Activated T-cell treated with anti-CD3 and anti-CD28 coated beads for 4 hours (primary cell): ENCODE measurements around the gene ABHD5.

Experiments
- DNase-seq: peaks from one replicate; pipeline ENCODE4 v3.0.0-alpha.2; 2020

ABHD5 gene

DNA sequence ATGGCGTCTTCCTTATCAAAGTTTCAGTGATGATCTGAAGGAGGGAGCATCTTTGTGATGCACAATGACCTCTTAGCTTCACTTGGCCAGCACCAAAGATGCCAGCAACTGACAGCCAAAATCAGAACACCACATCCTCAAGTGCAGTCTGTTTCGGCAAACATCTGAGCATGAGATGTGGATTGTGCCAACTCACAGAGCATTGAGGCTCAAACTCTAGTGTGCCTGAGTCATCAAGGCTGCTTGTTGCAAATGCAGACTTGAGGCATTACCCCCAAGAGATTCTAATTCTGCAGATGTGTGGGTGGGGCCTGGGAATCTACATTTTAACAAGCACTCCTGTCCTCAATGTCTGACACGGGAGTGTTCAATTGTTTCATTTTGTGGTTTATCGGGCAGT is 35.8 kb downstream of the ABHD5 start:
- no peak for DNase-seq

DNA sequence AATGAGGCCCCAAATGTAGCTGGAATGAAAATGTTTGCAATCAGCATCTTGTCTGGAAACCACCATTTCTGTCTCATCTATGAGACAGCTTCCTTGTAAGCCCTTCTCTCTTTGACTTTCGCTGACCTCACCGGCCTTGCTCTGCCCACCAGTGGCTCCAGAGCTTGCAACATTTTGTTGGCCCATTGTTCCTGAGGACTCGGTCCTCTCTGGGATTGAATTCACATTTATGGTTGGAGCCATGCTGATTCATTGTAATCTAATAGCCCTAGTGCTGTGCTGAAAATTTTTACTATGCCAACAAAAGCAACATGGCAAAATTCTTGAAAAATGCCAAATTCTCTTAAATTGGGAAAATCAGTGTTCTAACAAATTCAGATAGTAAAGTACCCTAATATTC is 37.2 kb downstream of the ABHD5 start:
- no peak for DNase-seq

DNA sequence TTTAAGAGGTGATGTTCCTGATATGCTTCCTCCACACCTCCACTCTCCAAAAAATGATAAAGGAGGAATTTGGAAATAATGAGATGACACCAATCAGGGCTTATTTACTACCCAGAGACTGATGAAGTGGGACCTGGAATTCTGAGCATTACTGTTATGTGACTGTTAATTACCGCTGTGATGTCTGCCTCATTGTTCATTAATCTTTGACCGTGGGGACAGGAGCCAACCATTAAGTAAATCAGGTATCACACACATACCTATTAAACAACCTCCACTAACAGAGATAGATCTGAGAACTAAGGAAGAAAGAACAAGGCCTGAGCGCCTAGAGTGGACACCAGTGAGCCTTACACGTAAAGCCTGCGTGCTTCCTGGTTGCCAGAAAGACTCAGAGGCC is 37.7 kb downstream of the ABHD5 start:
- DNase-seq = no peak

DNA sequence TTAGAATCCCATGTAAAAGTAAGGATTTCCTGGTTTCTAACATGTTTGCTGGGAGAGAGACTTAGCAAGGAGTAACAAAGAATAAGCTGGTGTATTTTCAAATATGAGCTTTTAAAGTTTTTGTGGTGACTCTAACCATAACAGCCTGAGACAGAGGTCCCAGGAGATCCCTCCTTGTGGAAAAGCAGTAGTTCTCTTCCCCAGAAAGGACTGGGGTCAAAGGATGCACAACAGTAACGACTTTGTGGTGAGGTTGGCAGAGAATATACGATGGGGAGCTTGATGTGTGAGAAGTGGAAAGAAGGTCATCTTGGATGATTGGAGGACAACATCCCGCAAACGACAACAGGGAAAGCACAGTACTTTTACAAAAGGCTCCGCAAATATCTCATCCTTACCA is 38.2 kb downstream of the ABHD5 start:
- DNase-seq = no peak

DNA sequence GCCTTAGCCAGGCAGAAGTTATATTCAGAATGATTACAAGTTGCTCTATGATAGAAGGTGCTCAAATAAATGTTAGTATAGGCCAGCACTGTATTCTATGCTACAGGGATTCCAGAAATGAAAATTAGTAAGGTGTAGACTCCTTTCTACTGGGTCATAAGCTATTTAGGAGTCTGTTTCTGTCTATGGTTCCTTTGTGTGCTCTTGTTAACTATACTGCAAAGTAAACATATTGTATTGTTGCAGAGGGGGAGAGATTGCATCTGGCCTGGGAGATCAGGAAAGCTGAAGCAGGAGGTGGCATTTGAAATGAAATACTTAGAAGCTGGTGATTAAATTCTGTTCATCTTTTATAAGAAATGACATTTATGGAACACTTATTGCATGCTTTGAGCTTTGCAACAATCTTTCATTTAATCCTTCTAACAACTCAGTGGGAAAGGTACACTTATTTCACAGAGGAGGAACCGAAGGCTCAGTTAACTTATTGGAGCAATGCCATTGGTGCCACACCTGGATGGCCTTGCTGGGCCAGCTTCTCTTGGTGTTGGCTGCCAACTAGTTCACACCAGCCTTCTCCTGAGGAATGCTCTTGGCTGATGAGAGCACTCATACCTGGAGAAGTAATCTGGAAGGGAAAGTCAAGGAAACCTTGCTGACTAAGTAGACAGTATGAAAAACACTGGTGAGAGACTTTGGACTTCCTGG is 39.1 kb downstream of the ABHD5 start:
- DNase-seq = no peak

DNA sequence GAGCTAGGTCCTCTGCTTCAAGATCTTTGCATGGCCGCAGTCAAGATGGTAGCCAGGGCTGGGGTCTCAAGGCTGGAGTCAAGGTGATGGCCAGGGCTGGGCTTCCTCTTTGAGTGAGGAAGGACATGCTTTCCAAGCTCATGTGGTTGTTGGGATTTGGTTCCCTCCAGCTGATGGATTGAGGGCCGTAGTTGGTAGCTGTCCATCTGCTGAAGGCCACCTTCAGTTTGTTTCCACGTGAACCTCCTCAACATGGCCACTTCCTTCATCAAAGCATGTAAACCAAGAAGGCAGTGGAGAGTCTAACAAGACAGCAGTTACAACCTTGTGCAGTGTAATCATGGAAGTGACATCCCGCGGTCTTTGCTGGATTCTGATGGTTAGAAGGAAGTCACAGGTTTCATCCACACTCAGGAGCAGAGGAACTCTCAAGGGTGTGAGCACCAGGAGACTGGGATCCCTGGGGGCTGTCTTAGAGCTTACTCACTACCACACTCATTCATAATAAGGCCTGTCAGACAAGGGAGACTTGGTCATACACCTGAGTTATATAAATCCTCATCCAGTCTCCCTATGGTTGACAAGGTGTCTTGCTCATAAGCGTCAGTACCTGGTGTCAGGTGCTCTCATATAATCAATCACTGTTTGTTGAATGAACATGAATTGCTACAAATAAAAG is 42.1 kb downstream of the ABHD5 start:
- no peak for DNase-seq

DNA sequence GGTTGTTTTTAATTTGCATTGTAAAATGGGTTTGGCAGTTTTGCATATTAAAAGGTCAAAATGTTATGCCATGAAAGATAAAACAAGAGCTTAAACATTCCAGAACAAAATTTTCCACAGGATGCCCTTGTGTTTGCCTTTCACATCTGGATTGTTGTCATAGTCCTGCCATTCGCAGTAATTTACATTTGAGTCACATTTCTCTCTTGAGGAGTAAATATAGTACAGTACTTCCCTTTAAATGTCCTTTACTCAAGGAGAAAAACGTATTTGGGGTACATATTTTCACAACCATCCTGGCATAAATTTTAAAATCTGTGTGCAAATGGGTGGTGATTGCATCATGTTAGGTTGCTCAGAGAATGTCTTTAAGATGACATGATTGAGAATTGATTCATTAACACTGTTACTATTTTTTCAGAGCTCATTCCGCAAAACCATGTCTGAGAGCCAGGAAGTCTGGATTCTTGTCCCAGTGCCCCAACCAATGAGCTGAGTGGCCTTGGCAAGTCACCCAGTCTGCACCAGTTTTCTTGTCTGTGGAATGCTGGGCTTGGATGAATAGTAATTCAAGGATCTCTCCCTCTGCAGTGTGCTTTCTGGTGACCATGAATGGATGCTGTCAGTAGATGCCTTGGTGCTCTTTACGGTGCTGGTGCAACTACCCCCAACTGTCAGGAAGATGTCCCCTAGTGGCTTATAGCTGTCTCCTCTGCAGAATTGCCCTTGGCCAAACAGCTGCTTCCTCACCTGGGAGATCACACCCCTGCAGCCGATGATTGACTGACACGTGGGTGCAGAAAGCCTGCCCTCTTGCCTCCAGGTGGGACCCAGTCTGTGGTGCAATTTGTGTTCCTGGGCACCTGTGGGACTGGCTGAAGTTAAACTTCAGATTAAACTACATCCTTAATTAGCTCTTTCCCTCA is 43.0 kb downstream of the ABHD5 start:
- DNase-seq = no peak

DNA sequence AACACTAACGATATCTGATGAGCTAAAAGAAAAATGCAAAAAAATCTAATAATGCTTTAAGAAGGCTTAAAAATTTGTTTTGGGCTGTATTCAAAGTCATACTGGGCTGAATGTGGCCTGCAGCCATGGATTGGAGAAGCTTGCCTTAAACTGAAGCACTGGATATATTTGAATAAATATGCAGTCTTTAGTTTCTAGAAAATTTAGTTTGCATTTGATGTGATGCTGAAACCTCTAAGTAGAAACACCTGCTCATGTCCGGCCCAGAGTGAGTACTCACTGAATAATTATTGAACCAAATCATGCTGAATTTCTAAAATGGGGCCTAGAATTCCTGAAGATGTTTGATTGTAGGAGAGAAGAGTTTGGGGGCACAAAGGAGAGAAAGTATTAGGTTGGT is 43.9 kb downstream of the ABHD5 start:
- DNase-seq = no peak

DNA sequence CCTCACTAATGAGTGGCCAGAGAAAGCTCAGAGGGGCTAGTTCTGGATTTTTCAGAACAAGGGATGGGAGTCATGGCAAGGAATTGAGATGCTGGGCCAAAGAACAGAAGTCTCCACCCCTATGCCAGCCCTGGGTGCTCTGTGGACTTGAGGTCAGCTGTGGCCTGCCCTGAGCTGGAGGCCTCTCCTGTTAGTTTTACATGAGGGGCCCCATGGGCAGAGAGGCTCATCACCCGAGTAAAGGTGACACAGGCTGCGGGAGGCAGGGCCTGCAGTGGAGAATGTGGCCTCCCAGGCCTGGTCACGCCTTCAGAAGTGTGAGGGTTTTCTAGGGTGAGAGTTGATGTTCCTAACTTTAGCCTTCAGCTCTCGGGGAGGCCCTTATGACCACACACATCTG is 44.9 kb downstream of the ABHD5 start:
- DNase-seq = no peak

DNA sequence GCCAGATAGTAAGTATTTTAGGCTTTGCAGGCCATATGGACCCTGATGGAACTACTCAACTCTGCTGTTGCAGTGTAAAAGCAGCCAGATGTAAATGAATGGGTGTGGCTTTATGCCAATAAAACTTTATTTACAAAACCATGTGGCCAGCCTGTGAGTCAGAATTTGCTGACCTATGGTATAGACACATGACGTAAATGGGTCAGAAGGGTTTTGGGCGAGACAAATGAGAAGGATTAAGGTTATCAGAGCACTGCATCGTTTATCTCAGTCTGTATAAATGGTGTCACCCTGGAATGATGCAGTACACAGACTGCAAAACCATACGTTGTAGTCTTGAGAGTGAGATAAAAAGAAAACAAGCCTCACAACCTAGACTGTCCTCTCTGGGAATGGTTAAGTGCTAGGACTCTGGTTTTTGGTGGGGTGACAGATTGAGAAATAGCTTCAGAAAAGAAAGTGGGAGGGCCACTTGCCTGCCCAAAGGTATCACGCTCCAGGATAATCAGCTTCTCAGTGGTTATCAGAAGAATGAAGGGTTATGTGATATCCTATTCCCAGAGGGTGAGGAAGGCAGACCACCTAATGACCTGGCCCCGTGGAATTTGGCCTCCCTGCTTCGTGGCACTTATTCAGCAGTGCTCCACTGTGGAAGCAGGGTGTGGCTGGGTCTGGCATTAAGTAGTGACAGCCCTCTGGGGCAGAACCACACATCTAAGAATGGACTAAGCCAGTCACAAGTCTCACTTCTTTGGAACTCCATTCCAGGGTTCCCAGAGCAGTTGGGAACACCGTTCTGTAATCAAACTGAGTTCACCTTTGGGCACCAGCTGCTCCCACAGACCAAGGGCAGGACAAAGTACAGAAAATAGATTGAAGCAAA is 46.1 kb downstream of the ABHD5 start:
- no peak for DNase-seq

DNA sequence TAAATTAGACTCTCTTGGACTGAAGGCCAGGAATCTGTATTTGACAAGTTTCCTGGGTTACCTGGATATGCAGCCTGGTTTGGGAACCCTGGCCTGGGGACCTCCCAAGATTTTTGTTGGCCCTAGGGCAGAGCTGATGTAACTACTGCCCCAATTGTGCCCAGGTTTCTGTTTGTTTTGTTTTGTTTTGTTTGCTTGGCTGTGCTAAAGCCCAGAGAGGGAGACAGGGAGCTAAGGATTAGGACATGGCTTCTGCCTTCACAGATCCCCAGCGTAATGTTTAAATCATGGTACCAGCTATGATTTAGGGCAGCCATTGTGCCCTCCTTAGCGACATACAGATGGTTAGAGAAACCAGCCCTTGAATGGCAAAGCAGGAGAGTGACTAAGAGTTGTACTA is 47.6 kb downstream of the ABHD5 start:
- DNase-seq = no peak

DNA sequence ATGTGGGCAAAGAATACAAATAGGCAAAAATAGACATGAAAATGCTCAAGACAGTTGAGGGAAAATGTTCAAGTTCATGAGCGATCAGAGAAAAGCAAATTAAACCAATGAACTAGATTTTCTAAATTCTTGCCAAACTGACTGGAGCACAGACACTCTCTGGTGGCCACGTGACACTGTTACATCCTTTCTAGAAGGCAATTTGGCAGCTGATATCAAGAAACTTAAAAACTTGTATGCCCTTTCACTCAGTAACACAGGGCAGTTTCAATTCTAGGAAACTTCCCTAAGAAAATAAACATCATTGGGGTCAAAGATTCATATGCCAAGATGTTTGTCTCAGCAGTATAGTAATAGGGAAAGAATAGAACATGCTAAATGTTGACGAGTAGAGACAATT is 52.2 kb downstream of the ABHD5 start:
- DNase-seq = no peak

DNA sequence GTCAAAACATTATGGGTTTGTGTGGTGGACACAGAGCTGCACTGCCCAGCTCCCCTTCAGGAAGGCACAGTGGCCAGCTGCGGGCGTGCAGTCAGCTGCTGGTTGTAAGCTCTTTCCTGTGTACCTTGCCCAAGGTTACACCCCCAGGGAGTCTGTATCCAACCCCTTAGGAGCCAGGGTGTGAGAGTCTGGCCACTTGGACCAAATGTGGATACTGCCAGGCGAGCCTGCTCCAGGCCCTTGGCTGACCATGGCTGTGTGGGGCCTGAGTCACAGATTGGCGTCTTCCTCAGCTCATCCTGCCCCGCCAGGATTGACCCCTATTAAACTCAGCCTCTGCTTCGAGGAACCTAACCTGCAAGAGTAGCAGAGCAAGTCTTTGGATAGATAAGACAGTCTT is 56.9 kb downstream of the ABHD5 start:
- DNase-seq = no peak

DNA sequence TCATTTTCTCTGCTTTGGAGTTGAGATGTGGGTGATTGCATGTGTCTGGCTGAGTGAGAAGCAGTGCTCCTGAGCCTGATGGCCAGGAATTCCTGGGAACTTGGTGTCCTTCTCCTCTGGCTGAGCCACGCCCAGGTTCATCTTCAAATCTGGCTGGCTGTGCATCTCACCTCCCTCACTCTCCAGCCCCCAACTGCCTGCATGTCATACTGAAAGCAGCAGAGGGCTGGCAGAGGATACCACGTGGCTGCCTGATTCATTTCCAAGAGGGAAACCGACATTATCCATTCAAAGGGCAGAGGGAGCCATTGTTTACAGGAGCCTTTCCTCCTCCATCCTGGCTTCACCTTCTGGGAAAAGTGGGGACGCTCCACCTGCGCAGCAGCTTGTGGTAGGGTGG is 57.4 kb downstream of the ABHD5 start:
- no peak for DNase-seq

DNA sequence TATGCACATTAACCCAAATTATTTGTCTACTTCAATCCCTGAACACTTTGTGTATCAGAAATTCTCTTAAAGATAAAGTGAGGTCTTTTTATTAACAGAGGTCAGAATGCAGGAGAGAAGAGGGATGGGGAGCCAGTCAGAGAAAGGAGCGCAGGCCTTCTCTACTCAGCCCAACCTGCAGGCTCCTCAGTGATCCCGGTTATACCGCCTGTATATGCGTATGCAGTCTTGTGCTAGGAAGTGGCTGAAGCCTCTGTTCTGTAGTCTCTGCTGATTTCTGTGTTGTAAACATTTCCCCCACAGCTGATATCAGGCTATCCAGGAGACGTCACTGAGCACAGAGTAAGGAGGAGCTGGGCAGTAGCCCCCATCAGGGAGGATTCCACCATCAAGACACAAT is 57.9 kb downstream of the ABHD5 start:
- DNase-seq = no peak

DNA sequence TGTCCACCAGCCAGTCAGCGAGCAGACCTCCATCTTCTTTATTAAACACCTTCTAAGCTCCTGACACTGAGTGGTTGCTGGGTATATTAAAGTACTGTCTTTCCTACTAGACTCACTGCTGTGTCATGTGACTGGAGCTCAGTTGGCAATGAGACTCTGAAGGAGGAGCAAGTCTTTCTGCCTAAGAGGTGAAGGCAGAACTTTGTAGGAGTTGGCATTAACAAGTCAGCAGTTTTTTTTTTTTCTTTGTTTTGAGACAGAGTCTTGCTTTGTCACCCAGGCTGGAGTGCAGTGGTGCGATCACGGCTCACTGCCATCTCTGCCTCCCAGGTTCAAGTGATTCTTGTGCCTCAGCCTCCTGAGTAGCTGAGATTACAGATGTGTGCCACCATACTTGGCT is 62.2 kb downstream of the ABHD5 start:
- DNase-seq = no peak

DNA sequence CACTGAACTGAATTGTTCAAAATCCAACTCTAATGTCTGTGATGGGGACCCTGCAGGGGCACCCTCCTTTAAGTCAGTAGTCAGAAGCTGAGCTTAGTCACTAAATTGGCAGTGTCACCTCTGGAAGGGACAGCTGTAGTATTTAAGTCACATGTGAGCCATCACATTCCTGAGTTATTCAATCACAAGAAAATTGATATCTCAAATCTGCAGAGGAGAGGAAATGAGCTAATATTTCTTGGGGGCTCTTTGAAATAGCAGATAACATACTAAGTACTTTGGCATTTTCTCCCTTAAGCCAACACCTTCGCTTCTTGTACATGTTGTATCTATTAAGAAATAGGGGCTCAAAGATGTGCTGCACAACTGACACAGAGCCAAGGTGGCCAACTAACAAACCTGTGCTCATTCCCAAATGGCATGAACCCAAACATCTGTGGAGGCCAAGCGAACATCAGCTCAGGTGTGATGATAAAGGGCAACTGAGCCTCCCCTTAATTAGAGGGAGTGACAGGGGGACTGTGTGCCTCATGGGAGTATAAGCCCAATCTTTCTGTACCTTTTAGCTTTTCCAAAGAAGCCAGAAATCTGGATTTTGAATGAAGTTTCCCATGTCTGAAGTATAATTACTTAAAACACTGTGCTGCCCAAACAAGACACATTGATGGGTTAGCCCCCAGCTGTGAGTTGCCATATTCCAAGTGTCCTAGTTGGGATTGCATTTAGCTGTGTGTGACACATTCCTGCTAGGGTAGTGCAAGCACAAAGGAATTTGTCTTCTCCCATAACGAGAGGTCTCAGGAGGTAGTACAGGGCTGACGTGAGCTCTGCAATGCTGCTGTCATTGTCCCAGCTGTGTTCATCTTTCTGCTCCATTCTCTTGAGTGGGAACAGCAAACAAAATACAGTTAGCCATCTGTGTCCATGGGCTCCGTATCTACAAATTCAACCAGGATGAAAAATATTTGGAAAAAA is 63.3 kb downstream of the ABHD5 start:
- no peak for DNase-seq

DNA sequence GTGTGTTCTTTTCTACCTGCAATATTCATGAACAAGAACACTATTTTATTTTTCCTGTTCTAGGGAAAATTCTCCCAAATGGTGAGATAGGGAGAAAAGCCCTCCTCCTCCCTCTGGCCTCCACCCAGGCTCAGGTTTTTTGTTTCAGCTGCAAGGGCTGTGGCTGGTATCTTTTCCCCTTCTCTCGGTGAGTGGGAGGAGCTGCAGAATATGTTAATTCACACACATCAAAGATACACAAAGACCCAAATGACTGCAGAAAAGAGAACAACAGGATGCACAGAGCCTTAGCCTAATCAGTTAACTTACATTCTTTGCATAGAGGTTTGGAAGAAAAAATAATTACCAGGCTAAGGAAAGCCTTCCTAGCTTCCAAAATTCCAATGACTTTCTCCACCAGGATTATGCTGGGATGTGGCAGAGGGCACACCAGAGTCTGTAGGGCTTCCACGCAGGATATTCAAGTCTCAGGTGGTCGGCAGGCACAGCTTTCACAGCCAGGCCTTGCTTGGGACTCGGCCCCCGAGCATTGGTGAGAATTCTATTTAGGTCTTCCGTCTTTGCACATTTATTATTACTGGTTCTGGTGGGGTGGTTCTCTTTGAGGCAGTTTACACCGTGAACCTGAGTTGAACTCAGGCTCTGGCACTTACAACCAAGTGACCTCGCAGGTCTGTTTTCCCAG is 64.9 kb downstream of the ABHD5 start:
- no peak for DNase-seq

DNA sequence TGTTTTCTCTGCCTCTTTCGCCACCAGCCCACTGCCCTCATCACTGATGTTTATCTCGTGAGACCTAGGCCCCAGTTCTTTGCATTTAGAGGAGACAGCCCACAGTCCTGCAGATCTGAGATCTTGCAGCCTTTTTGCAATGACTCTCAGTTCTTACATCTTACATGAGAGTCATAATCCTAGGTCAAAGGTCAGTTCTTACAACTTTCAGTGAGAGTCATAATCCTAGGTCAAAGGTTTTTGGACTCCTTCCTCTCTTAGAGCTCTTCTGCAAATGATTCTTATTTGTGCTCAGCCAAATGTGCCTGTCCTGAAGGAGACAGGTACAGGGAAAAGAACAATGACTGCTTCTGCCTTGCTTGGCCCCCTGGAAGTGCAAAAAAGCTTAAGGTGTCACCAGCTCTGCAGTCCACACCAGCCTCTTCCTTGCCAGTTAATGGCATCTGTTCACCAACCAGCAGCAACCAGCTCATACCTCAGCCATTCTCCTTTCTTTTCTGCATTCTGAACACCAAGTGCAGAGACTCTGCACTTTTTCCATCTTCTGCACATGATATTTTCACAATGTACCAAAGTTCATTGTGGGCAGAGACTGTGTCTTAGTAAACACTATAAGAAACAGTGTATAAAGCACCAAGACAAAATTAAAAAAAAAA is 67.1 kb downstream of the ABHD5 start:
- no peak for DNase-seq

DNA sequence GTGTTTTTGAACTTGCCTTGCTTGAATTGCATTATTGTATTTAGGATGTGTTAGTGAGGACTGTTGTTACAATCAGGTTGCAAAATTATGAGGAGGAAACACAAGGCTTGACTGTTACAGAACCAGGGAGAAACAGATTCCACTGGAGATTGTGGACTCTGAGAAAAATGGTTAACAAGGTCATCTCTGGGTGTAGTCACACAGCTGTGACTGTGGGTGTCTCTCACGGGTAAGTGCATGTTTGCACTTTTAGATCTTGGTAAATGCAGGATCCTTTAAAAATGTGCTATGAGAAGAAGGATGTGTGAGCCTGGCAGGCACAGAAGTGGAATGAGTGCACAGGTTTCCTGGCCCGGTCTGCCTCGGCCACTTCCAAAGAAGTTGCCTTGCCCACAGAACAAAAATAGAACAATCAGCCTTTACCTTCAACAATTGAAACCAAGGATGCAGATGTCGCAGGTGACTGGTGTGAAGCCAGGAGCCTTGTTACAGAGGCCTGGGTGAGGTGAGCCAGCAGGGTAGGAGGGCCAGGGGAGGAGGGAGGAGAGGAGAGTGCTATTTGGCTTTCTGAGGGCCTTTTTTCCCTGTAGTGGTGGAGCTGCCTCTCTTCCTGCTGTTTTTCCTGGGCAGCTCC is 68.0 kb downstream of the ABHD5 start:
- DNase-seq = no peak
